Uterus (tissue), 2 donors: ENCODE results near the gene CXCR5.

Experiments used
- CTCF ChIP-seq, 4 experiments: fragments of 200-600 bp in 2 of 4; fragments of 450-650 bp in 2 of 4; sonication (generic) in 2 of 4; IDR thresholded peaks; one replicate each; pipeline ENCODE4 v1.5.1; 2016 to 2019; ENCODE audit warnings: antibody characterized with exemption in 4 of 4, mild to moderate bottlenecking in 2 of 4, moderate library complexity in 1 of 4
- POLR2A ChIP-seq, 2 donors: fragments of 450-650 bp; IDR thresholded peaks; one replicate each; pipeline ENCODE4 v1.6.1; 2016; ENCODE audit warnings: antibody characterized with exemption in 2 of 2, mild to moderate bottlenecking in 1 of 2, moderate library complexity in 1 of 2

GRCh38 chr11:118895093-118896039 lies 11.7 kb downstream of the CXCR5 start:
- TF ChIP-seq CTCF (IDR thresholded peaks at IDR 0.05), result no peak
- TF ChIP-seq POLR2A (IDR thresholded peaks at IDR 0.05), result no peak
